ENCODE data around the gene AKNA.
"Not testable (repeated sequence)": the region's sequence is repeated elsewhere in the genome, so short reads cannot be mapped to it uniquely, and the experiment has no call there.

Gene AKNA

GRCh38 chr9:114334490-114334889 lies 53.3 kb downstream of the AKNA start:
- in situ Hi-C loops (cut with HindIII; ENCODE audit: low sequenced_read_pairs), result no loop called here
- no peak for TF ChIP-seq CTCF (IDR thresholded peaks at IDR 0.05; ENCODE audit: low read depth, low read length)

GRCh38 chr9:114333718-114334117 lies 54.1 kb downstream of the AKNA start:
- H3K4me3 ChIP-seq (ENCODE audit: low read depth, low read length); in situ Hi-C loops (cut with HindIII; ENCODE audit: low sequenced_read_pairs); DNase-seq (ENCODE audit: low read depth, low spot score): not testable (repeated sequence)

More at GRCh38 chr9:114334490-114334889, 53.3 kb downstream of the AKNA start:
- no peak overlapping the region for H3K4me3 ChIP-seq (ENCODE audit: low read depth, low read length)
- no peak for DNase-seq (ENCODE audit: low read depth, low spot score)

- H3K4me3 ChIP-seq (ENCODE audit: low read depth, low read length); DNase-seq (ENCODE audit: low read depth, low spot score); in situ Hi-C loops (cut with HindIII; ENCODE audit: low sequenced_read_pairs): not testable (repeated sequence)
Observed at GRCh38 chr9:114332474-114333040, 55.2 kb downstream of the AKNA start.

- in situ Hi-C loops (cut with HindIII; ENCODE audit: low sequenced_read_pairs); DNase-seq (ENCODE audit: low read depth, low spot score): not testable (repeated sequence)
Observed at GRCh38 chr9:114331229-114332195, 56.3 kb downstream of the AKNA start.

GRCh38 chr9:114330636-114331035 lies 57.1 kb downstream of the AKNA start:
- in situ Hi-C loops (cut with HindIII; ENCODE audit: low sequenced_read_pairs), result no loop called here
- no peak for TF ChIP-seq CTCF (IDR thresholded peaks at IDR 0.05; ENCODE audit: low read depth, low read length)
- no peak for DNase-seq (ENCODE audit: low read depth, low spot score)
- no peak overlapping the region for H3K4me3 ChIP-seq (ENCODE audit: low read depth, low read length)

More at GRCh38 chr9:114331229-114332195, 56.3 kb downstream of the AKNA start:
- not testable (repeated sequence) for H3K4me3 ChIP-seq (ENCODE audit: low read depth, low read length)

GRCh38 chr9:114329625-114330022 lies 58.2 kb downstream of the AKNA start, which contains the start of gene ORM2:
Gene ORM2 (plus strand): TSS chr9:114329869. CDS start chr9:114329905, 36 bp downstream.
- DNase-seq (ENCODE audit: low read depth, low spot score); H3K4me3 ChIP-seq (ENCODE audit: low read depth, low read length); in situ Hi-C loops (cut with HindIII; ENCODE audit: low sequenced_read_pairs): not testable (repeated sequence)

- DNase-seq (ENCODE audit: low read depth, low spot score); H3K4me3 ChIP-seq (ENCODE audit: low read depth, low read length); in situ Hi-C loops (cut with HindIII; ENCODE audit: low sequenced_read_pairs): not testable (repeated sequence)
Observed at GRCh38 chr9:114328937-114329624, 58.7 kb downstream of the AKNA start.

- DNase-seq (ENCODE audit: low read depth, low spot score); H3K4me3 ChIP-seq (ENCODE audit: low read depth, low read length); in situ Hi-C loops (cut with HindIII; ENCODE audit: low sequenced_read_pairs): not testable (repeated sequence)
Observed at GRCh38 chr9:114328357-114328820, 59.4 kb downstream of the AKNA start.

GRCh38 chr9:114327749-114328148 lies 60.0 kb downstream of the AKNA start:
- no peak overlapping the region for H3K4me3 ChIP-seq (ENCODE audit: low read depth, low read length)
- TF ChIP-seq CTCF (IDR thresholded peaks at IDR 0.05; ENCODE audit: low read depth, low read length), result no peak
- in situ Hi-C loops (cut with HindIII; ENCODE audit: low sequenced_read_pairs), result no loop called here

GRCh38 chr9:114325684-114326254 lies 62.0 kb downstream of the AKNA start:
- DNase-seq (ENCODE audit: low read depth, low spot score); H3K4me3 ChIP-seq (ENCODE audit: low read depth, low read length); in situ Hi-C loops (cut with HindIII; ENCODE audit: low sequenced_read_pairs): not testable (repeated sequence)

More at GRCh38 chr9:114327749-114328148, 60.0 kb downstream of the AKNA start:
- DNase-seq (ENCODE audit: low read depth, low spot score), result no peak

GRCh38 chr9:114324965-114325364 lies 62.8 kb downstream of the AKNA start:
- H3K4me3 ChIP-seq (ENCODE audit: low read depth, low read length); DNase-seq (ENCODE audit: low read depth, low spot score); in situ Hi-C loops (cut with HindIII; ENCODE audit: low sequenced_read_pairs): not testable (repeated sequence)

All from astrocyte of the spinal cord (primary cell).